Stimulated activated CD4-positive, alpha-beta T cell treated with anti-CD3 and anti-CD28 coated beads, Interleukin-15, amount 100 ng/mL, for 48 hours (primary cell): ENCODE results near the gene STRIP2.
A peak's percentile ranks its signal among the peaks of the same experiment; 100 is the strongest.
"Not testable (repeated sequence)": the region's sequence is repeated elsewhere in the genome, so short reads cannot be mapped to it uniquely, and the experiment has no call there.

Experiments
- DNase-seq, 2 donors: peaks; one replicate each; pipeline ENCODE4 v3.0.0-alpha.2; 2020; ENCODE audit warnings: low read depth in 2 of 2

Gene STRIP2

DNA sequence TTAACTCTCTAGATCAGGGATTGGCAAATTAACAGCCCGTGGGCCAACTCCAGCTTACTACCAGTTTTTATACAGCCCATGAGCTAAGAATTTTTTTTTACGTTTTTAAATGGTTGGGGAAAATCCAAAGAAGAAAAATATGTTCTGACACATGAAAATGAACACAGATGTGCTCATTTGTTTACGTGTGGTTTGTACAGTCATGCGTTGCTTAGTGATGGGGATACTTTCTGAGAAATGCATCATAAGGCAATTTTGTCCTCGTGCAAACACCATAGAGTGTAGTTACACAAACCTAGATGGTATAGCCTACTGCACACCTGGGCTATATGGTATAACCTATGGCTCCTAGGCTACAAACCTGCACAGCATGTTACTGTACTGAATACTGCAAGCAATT, 59.8 kb downstream of the STRIP2 start:
- DNase-seq = no peak

DNA sequence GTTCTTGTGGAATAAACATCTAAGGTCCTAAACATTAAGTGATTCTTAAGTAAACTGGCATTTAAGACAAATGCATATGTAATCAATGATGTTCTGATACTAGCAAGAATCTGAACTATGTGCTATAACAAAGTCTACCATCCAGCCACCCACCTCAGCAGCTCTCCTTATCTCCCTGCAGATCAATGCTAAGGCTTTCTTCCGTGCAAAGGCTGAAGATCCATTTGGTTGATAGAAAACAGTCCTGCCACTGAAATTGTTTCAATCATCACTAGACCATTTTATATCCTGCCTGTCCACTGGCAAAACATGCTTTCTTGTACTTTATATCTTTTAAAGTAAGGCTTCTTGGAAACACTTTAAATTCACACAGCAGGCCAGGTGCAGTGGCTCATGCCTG, 61.8 kb downstream of the STRIP2 start:
- no peak for DNase-seq

- no peak for DNase-seq
Measured at GRCh38 chr7:129496653-129497052, 62.4 kb downstream of the STRIP2 start.

GRCh38 chr7:129497156-129497555, 62.9 kb downstream of the STRIP2 start:
- no peak for DNase-seq

GRCh38 chr7:129498021-129498420, 63.8 kb downstream of the STRIP2 start:
- DNase-seq = no peak

GRCh38 chr7:129499999-129500398, 65.8 kb downstream of the STRIP2 start:
- no peak for DNase-seq

DNA sequence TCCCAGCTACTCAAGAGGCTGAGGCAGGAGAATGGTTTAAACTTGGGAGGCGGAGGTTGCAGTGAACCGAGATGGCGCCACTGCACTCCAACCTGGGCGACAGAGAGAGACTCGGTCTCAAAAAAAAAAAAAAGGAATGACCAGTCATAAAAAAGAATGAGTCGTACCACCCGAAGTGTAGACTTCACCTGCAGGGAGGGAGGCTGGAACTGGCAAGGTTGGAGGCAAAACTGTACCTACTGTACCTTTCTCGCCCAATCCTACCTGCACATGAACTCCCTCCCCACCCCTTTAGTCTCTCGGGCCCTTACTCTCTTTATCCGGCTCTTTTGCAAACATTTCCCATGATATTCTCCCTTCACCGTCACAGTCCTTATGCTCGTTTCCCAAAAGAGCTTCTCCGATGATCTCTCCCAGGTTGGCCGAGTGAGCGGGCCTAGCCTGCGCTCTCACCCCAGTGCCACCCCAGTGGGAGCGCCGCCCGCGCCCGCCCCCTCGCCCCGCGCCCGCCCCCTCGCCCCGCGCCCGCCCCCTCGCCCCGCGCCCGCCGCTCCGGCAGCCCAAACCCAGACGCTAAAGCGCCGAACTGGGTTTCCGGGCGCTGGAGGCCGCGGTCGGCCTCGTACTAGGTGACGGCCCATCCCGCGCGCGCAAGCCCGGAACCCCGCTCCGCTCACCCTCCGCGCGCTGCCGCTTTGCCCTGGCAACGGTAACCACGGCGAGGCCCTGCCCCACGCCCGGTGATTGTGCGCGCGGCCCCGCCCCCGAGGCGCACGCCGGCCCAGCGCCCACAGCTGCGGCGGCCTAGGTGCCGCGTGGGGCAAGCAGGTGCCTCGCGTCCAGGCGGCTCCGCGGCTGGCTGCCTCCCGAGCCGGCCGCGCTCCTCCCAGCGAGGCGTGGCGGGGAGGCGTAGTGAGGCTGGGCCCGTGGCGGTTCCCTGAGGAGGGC, 67.8 kb downstream of the STRIP2 start, which contains the start of gene SMKR1:
SMKR1 (plus strand) TSS at position 772 of the 948 bp plus-strand sequence. CDS start 294 bp downstream, outside the sequence.
- peak; percentile 74 to 81 for DNase-seq

GRCh38 chr7:129502708-129503685, 68.8 kb downstream of the STRIP2 start:
- DNase-seq = no peak

DNA sequence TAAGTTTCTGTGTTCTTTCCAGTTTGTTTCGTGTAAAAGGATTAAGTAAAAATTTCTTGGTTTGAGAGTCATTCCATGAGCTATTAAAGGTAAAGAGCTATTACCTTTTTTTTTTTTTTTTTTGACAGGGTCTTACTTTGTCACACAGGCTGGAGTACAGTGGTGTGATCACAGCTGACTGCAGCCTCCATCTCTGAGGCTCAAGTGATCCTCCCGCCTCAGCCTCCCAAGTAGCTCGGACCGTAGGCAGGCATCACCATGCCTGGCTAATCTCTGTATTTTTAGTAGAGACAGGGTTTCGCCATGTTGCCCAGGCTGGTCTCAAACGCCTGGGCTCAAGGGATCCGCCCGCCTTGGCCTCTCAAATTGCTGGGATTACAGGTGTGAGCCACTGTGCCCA, 69.5 kb downstream of the STRIP2 start:
- DNase-seq = no peak

DNA sequence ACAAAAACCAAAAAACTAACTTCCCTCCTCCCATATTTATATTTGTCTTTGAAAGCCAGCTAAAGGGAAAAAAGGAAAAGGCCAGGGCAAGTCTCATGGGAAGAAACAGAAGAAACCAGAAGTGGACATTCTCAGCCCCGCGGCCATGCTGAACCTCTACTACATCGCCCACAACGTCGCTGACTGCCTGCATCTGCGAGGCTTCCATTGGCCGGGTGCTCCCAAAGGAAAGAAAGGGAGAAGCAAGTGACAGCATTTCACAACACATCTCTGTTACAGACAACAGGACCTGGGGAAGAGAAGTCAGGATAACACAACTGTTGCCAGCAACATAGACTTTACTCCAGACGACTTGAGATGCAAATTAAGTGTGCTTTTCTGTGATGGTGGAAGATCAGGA, 78.0 kb downstream of the STRIP2 start:
- DNase-seq = no peak

- no peak for DNase-seq
Measured at GRCh38 chr7:129513546-129513945, 79.3 kb downstream of the STRIP2 start.

- DNase-seq = no peak
Measured at GRCh38 chr7:129514683-129515082, 80.5 kb downstream of the STRIP2 start.

GRCh38 chr7:129515381-129515780, 81.1 kb downstream of the STRIP2 start:
- no peak for DNase-seq

GRCh38 chr7:129517931-129518330, 83.7 kb downstream of the STRIP2 start:
- no peak for DNase-seq

GRCh38 chr7:129519464-129519863, 85.2 kb downstream of the STRIP2 start:
- DNase-seq = no peak

DNA sequence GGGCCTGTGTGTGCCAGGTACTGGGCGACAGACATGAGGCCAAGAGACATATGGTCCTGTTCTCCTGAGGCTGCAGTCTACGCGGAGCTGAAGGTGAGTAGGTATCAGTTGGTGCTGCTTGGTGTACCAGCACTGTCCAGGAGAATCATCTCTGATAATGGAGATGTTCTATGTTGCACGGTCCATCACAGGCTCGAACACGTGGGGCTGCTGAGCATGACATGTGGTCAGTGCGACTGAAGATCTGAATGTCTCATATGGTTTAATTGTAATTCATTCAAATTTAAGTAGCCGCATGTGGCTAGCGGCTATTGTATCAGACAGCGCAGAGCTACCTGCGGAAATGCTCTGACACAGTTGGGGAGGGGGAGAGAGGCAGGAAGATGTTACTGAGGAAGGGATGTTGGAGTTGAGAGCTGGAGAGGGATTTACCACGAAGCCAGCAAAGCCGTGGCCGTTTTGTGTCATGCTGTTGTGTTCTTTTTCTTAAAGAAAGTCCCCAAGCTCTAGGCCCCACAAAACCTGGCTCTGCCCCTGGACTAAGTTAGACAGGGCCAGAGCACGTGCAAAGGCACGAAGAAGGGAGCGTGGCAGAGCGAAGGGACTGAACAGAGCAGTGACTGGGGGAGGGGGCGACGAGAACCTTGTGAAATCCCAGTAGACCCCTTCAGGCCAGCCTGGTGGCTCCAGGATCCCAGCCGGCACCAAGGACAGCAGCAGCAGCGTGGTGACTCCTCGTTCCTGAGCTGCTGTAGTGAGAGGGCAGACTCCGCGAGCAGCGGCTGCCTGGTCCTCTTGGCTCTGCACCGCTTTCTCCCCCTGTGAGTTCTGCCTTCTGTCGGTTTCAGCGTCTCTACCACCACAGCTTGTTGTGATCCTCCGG, 88.1 kb downstream of the STRIP2 start:
- no peak for DNase-seq

DNA sequence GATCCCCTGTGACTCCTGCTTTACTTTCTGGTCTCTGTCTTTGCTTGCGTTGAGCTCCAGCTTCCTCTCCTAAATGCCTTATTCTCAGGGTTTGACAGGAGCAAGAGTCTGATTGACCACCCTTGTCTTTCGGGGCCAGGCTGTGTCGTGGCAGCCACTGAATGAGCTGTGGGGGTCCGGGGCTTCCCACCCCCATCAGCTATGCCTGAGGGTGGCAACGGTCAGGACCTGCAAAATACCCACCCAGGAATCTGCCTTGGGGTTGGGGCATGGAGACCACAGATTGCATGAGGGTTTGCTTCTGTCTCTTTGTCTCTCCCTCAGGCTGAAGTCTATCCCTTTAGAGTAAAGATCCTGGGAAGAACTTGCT, 88.7 kb downstream of the STRIP2 start:
- no peak for DNase-seq

GRCh38 chr7:129523924-129524323, 89.7 kb downstream of the STRIP2 start:
- no peak for DNase-seq

- DNase-seq = not testable (repeated sequence)
Measured at GRCh38 chr7:129524405-129524804, 90.2 kb downstream of the STRIP2 start.

- no peak for DNase-seq
Measured at GRCh38 chr7:129525225-129525862, 91.1 kb downstream of the STRIP2 start.

DNA sequence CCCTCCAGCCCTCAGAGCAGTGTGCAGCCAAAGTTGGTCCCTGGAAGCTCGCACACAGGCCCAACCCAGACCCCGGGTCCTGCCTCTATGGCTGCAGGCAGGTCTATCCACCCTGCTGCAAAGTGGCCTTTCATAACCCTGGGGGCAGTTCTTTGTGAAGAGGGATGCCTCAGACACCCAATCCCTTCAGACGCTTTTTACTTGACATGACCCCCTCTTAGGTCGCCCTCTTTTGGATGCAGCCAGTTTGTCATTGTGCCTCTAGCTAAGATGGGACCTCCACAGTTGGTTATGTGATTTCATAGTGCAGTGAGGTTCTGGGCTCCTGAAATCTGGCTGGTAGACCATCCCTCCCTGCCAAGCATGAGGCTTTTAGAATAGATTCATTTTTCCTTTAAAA, 95.4 kb downstream of the STRIP2 start:
- DNase-seq = no peak
